HG03175 (cell line): ENCODE data around the gene CTF1.

Experiments
- ATAC-seq: cut with Tn5 transposase; IDR thresholded peaks from one replicate; pipeline ENCODE4 v1.9.1; 2021; ENCODE audit warnings: mild to moderate bottlenecking, moderate library complexity; ENCODE audit not compliant: unreplicated experiment

The CTF1 gene

DNA sequence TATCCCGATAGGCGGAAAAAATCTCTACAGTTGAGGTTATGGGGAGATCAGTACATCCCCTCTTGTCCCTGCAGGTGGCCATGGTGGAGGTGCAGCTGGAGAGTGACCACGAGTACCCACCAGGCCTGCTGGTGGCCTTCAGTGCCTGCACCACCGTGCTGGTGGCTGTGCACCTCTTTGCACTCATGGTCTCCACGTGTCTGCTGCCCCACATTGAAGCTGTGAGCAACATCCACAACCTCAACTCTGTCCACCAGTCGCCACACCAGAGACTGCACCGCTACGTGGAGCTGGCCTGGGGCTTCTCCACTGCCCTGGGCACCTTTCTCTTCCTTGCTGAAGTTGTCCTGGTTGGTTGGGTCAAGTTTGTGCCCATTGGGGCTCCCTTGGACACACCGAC is 56.7 kb downstream of the CTF1 start:
- no peak for ATAC-seq
